K562 (cell line): ENCODE results near the gene SDHAF3. TPM values are rescaled to one million over a fixed set of nuclear protein-coding genes. Genes with fewer than 3 reads are reported as not detected.

ENCODE experiments used
- ATAC-seq: fragments of 200-7000 bp; cut with Tn5 transposase; 3 replicates; pipeline ENCODE4 v1.9.1; 2020; ENCODE audit warnings: moderate library complexity
- BruUV-seq: library from RNA; stranded (reverse); fragments of 400-500 nt; replicated peaks from 2 replicates; lab custom pipeline; 2021; lab: Mats Ljungman, UMichigan
- CTCF ChIA-PET: fragments of 300-600 bp; formaldehyde crosslinking; extraction: SDS; loops from one replicate; lab custom pipeline; 2021; ENCODE audit warnings: low intra/inter-chr PET ratio; lab: Yijun Ruan, JAX
- POLR2A ChIA-PET: fragments of 300-600, 350-650 bp; sonication (Branson Sonifier 250); formaldehyde crosslinking; extraction: SDS; loops from one replicate; lab custom pipeline; 2021; ENCODE audit warnings: antibody characterized with exemption, inconsistent platforms; lab: Yijun Ruan, JAX
- DNase-seq, 4 experiments: peaks; one replicate each; pipeline versions ENCODE4 v3.0.0 to v3.0.0-alpha.2; 2011 to 2018; ENCODE audit warnings: low spot score in 3 of 4, mixed read lengths in 3 of 4; ENCODE audit errors: extremely low read depth in 1 of 4
- FAIRE-seq: peaks from 2 replicates; lab custom pipeline; 2011; peaks lifted over from hg19 to GRCh38; lab: Jason Lieb, UNC
- H2AFZ ChIP-seq: 2 replicates; pipeline ENCODE4 v1.6.0; 2011; ENCODE audit warnings: low read depth, low read length, control low read depth, inconsistent platforms
- H3K27ac ChIP-seq: fragments of 200-600 bp; 3 replicates; pipeline ENCODE4 v1.8.0; 2011; ENCODE audit warnings: low read depth, mild to moderate bottlenecking, control low read depth, inconsistent platforms, low read length, moderate library complexity, mixed read lengths; ENCODE audit errors: extremely low read depth
- H3K27me3 ChIP-seq, 2 experiments: fragments of 300-600 bp in 1 of 2; 2 replicates in 1 of 2; 3 replicates in 1 of 2; pipeline versions ENCODE4 v1.6.0 to v1.8.0; 2011; ENCODE audit warnings: inconsistent platforms in 2 of 2, low read length in 2 of 2, mild to moderate bottlenecking in 1 of 2, mixed read lengths in 1 of 2, moderate library complexity in 1 of 2; ENCODE audit not compliant: control insufficient read depth in 2 of 2, insufficient read depth in 2 of 2
- H3K36me3 ChIP-seq: fragments of 300-600 bp; 3 replicates; pipeline ENCODE4 v1.8.0; 2011; ENCODE audit warnings: mild to moderate bottlenecking, low read length, inconsistent platforms; ENCODE audit not compliant: control insufficient read depth, insufficient read depth
- H3K4me1 ChIP-seq, 2 experiments: fragments of 200-600 bp in 1 of 2; replicated peaks in 1 of 2; 2 replicates in 1 of 2; 3 replicates in 1 of 2; pipeline versions ENCODE4 v1.5.1 to v1.8.0; 2011; ENCODE audit warnings: inconsistent platforms in 2 of 2, low read length in 2 of 2, mild to moderate bottlenecking in 1 of 2, mixed read lengths in 1 of 2, moderate library complexity in 1 of 2; ENCODE audit not compliant: control insufficient read depth in 2 of 2, insufficient read depth in 2 of 2
- H3K4me2 ChIP-seq: 2 replicates; pipeline ENCODE4 v1.6.1; 2011; ENCODE audit warnings: low read length, control low read depth, inconsistent platforms, mixed read lengths; ENCODE audit not compliant: insufficient read depth
- H3K4me3 ChIP-seq: fragments of 200-600 bp; sonication (generic), shearing (Covaris generic); 2 replicates; pipeline ENCODE4 v1.5.1; 2016; ENCODE audit warnings: control low read depth, inconsistent platforms
- H3K79me2 ChIP-seq: fragments of 200-600 bp; 3 replicates; pipeline ENCODE4 v1.8.0; 2011; ENCODE audit warnings: low read length, inconsistent platforms; ENCODE audit not compliant: control insufficient read depth, insufficient read depth
- H3K9ac ChIP-seq, 2 experiments: 2 replicates each; pipeline versions ENCODE4 v1.6.0 to v1.6.1; 2011; ENCODE audit warnings: low read depth in 2 of 2, low read length in 2 of 2, control low read depth in 1 of 2, inconsistent platforms in 1 of 2, mild to moderate bottlenecking in 1 of 2, mixed read lengths in 1 of 2; ENCODE audit not compliant: insufficient read depth in 1 of 2
- H3K9me1 ChIP-seq: one replicate; pipeline ENCODE4 v1.6.0; 2011; ENCODE audit warnings: inconsistent platforms, mild to moderate bottlenecking, low read length, moderate library complexity; ENCODE audit not compliant: control insufficient read depth, insufficient read depth
- H3K9me3 ChIP-seq: replicated peaks from 2 replicates; pipeline ENCODE4 v1.5.1; 2011; ENCODE audit warnings: low read depth, low read length, inconsistent platforms; ENCODE audit not compliant: control insufficient read depth, insufficient read depth
- H4K20me1 ChIP-seq: replicated peaks from 2 replicates; pipeline ENCODE4 v1.6.1; 2011; ENCODE audit warnings: low read length, inconsistent platforms, mixed read lengths; ENCODE audit not compliant: control insufficient read depth, insufficient read depth
- ARID2 ChIP-seq: fragments of 450-650 bp; IDR thresholded peaks from 2 replicates; pipeline ENCODE4 v1.6.1; 2017; ENCODE audit warnings: antibody characterized with exemption, mild to moderate bottlenecking
- BCL6 ChIP-seq: fragments of 250-450 bp; sonication (Bioruptor Pico); IDR thresholded peaks from 2 replicates; pipeline ENCODE4 v1.4.0; 2020
- BCOR ChIP-seq: fragments of 450-650 bp; IDR thresholded peaks from 2 replicates; pipeline ENCODE4 v1.6.1; 2016
- CREM ChIP-seq: IDR thresholded peaks from 2 replicates; pipeline ENCODE4 v1.6.1; 2014; ENCODE audit warnings: antibody characterized with exemption, low read depth
- DDX20 ChIP-seq: fragments of 450-650 bp; IDR thresholded peaks from 2 replicates; pipeline ENCODE4 v1.6.1; 2016; ENCODE audit warnings: missing genetic modification characterization, low read depth, mild to moderate bottlenecking, missing compliant biosample characterization, moderate library complexity
- GTF3C2 ChIP-seq: IDR thresholded peaks from 3 replicates; pipeline ENCODE4 v1.6.1; 2011; ENCODE audit warnings: borderline replicate concordance, mild to moderate bottlenecking, moderate library complexity; ENCODE audit not compliant: insufficient read length; ENCODE audit errors: extremely low read depth
- KLF16 ChIP-seq: IDR thresholded peaks from 2 replicates; pipeline ENCODE4 v1.6.1; 2016; ENCODE audit warnings: antibody characterized with exemption
- NELFE ChIP-seq: IDR thresholded peaks from 2 replicates; pipeline ENCODE4 v1.6.1; 2011; ENCODE audit warnings: mild to moderate bottlenecking; ENCODE audit not compliant: insufficient read depth, insufficient read length
- PATZ1 ChIP-seq: fragments of 250-450 bp; sonication (Bioruptor Pico); IDR thresholded peaks from 2 replicates; pipeline ENCODE4 v1.5.0; 2020; ENCODE audit warnings: mild to moderate bottlenecking, borderline replicate concordance
- PKNOX1 ChIP-seq: fragments of 450-650 bp; IDR thresholded peaks from 2 replicates; pipeline ENCODE4 v1.6.1; 2016
- PML ChIP-seq: IDR thresholded peaks from 2 replicates; pipeline ENCODE4 v1.6.1; 2012; ENCODE audit warnings: low read length, inconsistent platforms
- RFX1 ChIP-seq: fragments of 450-650 bp; IDR thresholded peaks from 2 replicates; pipeline ENCODE4 v1.6.1; 2016; ENCODE audit warnings: mild to moderate bottlenecking, moderate library complexity
- RFX5 ChIP-seq: IDR thresholded peaks from 2 replicates; pipeline ENCODE4 v1.6.1; 2011; ENCODE audit warnings: low read depth, mild to moderate bottlenecking, improper control_type of control experiment, low read length
- SP2 ChIP-seq: IDR thresholded peaks from 2 replicates; pipeline ENCODE4 v1.6.1; 2011; ENCODE audit warnings: mild to moderate bottlenecking, low read depth, low read length, moderate library complexity; ENCODE audit not compliant: poor library complexity, severe bottlenecking; ENCODE audit errors: extremely low read depth
- ZNF24 ChIP-seq: fragments of 450-650 bp; IDR thresholded peaks from 2 replicates; pipeline ENCODE4 v1.6.1; 2016
- WGBS: fragments of 100-300 bp; shearing (Covaris generic); methylation state at CpG from one replicate; pipeline ENCODE4 v1.1.6; 2016; ENCODE audit warnings: low coverage, mixed read lengths; ENCODE audit not compliant: insufficient coverage; ENCODE audit errors: missing lambda C conversion rate; 5-methylcytosine and 5-hydroxymethylcytosine counted together
- in situ Hi-C: fragments of 300-500 bp; cut with MboI; formaldehyde crosslinking; loops from 4 replicates; pipeline ENCODE4 v1.15.0; 2018; ENCODE audit warnings: inconsistent platforms, mixed read lengths
- intact Hi-C: fragments of 100-400 bp; cut with micrococcal nuclease; formaldehyde crosslinking; loops from 2 replicates; pipeline ENCODE4 v1.14.2; 2022
- polyA plus RNA-seq, 8 experiments: library from polyadenylated mRNA; depleted of rRNA in 4 of 8; stranded (reverse) in 5 of 8; unstranded in 3 of 8; fragments of >200 nt; fragmentation: Nextera tagmentation in 2 of 8; fragmentation: Illumina TruSeq in 1 of 8; extraction: Ambion mirVana in 2 of 8; extraction: Trizol in 1 of 8; gene quantifications; 2 replicates each; pipeline versions ENCODE4 v1.2.1 to v1.2.3, GENCODE V29; 2011 to 2014; ENCODE audit warnings: inconsistent platforms in 1 of 8, missing spikeins in 1 of 8
- total RNA-seq, 7 experiments: library from RNA; depleted of rRNA in 6 of 7; stranded (reverse); fragments of >200 nt in 6 of 7; fragmentation: Illumina TruSeq in 2 of 7; extraction: Trizol in 2 of 7; gene quantifications; 2 replicates each; pipeline versions ENCODE4 v1.2.1 to v1.2.3, GENCODE V29; 2011 to 2021; ENCODE audit warnings: low replicate concordance in 1 of 7
- TF ChIP-seq, protein P1 (sequence below), 2 experiments: fragments of 450-650 bp in 1 of 2; sonication (generic) in 1 of 2; formaldehyde crosslinking in 1 of 2; IDR thresholded peaks in 1 of 2; conservative IDR thresholded peaks in 1 of 2; 2 replicates each; pipeline versions ENCODE4 v1.6.1 to v1.8.1; 2016 to 2023; ENCODE audit warnings: mild to moderate bottlenecking in 2 of 2, moderate library complexity in 2 of 2, inconsistent platforms in 1 of 2, missing genetic modification reagents in 1 of 2

Gene SDHAF3
- total and polyA plus RNA-seq, 9 of the 15 experiments (the other 6 are each of a cell fraction or from before 2014, with no cell fraction given) = 51.5 to 403 (median 145) TPM

DNA sequence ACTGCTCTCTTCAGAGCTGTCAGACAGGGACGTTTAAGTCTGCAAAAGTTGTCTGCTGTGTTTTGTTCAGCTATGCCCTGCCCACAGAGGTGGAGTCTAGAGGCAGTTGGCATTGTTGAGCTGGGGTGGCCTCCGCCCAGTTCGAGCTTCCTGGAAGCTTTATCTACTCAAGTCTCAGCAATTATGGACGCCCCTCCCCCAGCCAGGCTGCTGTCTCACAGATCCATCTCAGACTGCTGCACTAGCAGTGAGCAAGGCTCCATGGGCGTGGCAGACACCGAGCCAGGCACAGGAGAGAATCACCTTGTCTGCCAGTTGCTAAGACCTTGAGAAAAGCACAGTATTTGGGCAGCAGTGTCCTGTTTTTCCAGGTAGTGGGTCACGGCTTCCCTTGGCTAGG, 98.1 kb downstream of the SDHAF3 start (continued):
- TF ChIP-seq PKNOX1 (0 out of 2 replicates have a peak, but pooled peaks have one; percentile 26), RFX5 (no peak)

DNA sequence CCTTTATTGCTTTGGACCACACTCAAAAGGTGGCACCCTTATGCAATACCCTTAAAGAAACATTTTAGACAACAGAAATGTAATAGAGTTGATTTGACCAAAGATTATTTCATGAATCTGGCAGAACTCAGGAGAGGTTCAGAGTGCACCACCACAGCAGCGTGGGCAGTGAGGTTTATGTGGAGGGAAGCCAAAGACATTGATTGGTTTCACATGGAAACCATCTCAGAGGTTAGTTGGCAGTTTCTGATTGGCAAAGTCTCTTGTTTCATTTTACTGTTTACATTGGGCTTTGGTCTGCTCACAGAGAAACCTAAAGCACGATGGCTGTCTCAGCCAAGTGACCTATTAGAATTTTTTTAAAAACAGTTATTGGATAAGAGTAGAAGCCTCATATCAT, 101.3 kb downstream of the SDHAF3 start:
- H3K27ac ChIP-seq = no peak overlapping the region
- H3K9ac ChIP-seq = no peak overlapping the region
- H4K20me1 ChIP-seq = no peaks in the 10 kb centered on the region
- intact Hi-C loops = no loop called here
- no peak overlapping the region for H3K4me3 ChIP-seq
- DNase-seq = no peak
- no peak overlapping the region for H2AFZ ChIP-seq
- in situ Hi-C loops = no loop called here
- WGBS = 0% methylated on average over 2 of the region's 2 CpGs
- H3K9me1 ChIP-seq = no peaks in the 10 kb centered on the region
- peaks cover 0 to 2% of the 10 kb centered on the region in 2 experiments; a peak in 2 of 5 replicates for H3K27me3 ChIP-seq
- no peaks in the 10 kb centered on the region for H3K79me2 ChIP-seq
- CTCF ChIA-PET = no interaction called here
- H3K9me3 ChIP-seq = no peaks in the 10 kb centered on the region
- ATAC-seq = no peak
- FAIRE-seq = no peak
- H3K4me2 ChIP-seq = no peak overlapping the region
- H3K4me1 ChIP-seq = peaks cover 4 to 5% of the 10 kb centered on the region in 2 experiments; a peak in 3 of 5 replicates
- POLR2A ChIA-PET = no interaction called here
- no peaks in the 10 kb centered on the region for H3K36me3 ChIP-seq
- BruUV-seq = no TSS peak
- TF ChIP-seq PML (no peak), ARID2 (no peak), DDX20 (tag) (no peak), BCOR (no peak), NELFE (no peak), BCL6 (CRISPR knock-in tag) (no peak), PATZ1 (CRISPR knock-in tag) (no peak), KLF16 (no peak), RFX1 (no peak), ZNF24 (no peak), CREM (no peak), GTF3C2 (no peak), SP2 (no peak)
- TF ChIP-seq, protein P1, sequence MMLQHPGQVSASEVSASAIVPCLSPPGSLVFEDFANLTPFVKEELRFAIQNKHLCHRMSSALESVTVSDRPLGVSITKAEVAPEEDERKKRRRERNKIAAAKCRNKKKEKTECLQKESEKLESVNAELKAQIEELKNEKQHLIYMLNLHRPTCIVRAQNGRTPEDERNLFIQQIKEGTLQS (IDR thresholded peaks at IDR 0.05) = no peak
- TF ChIP-seq, protein P1 (CRISPR knock-in tag; conservative IDR thresholded peaks at IDR 0.05) = no peak
